B cell (primary cell): ENCODE results near the gene NPAS3.

Source experiments
- CTCF ChIP-seq: fragments of 200-600 bp; IDR thresholded peaks from one replicate; pipeline ENCODE4 v1.8.0; 2022; ENCODE audit warnings: antibody characterized with exemption, mild to moderate bottlenecking
- EZH2 ChIP-seq: IDR thresholded peaks from 2 replicates; pipeline ENCODE4 v1.6.1; 2012; ENCODE audit warnings: borderline replicate concordance, low read depth, mild to moderate bottlenecking, moderate library complexity, low read length; ENCODE audit not compliant: insufficient read depth, poor library complexity, severe bottlenecking

- TF ChIP-seq CTCF (no peak), EZH2 (no peak)
Observed at GRCh38 chr14:33717866-33718265, 779.2 kb downstream of the NPAS3 start.
